Measurements from ENCODE around the gene OMA1. TPM values are rescaled to one million over a fixed set of nuclear protein-coding genes. Genes with fewer than 3 reads are reported as not detected.

Gene OMA1
- total and polyA plus RNA-seq, 10 of the 15 experiments (the other 5 are each of a cell fraction or from before 2014, with no cell fraction given): 23.6 to 67.1 (median 47.1) TPM

DNA sequence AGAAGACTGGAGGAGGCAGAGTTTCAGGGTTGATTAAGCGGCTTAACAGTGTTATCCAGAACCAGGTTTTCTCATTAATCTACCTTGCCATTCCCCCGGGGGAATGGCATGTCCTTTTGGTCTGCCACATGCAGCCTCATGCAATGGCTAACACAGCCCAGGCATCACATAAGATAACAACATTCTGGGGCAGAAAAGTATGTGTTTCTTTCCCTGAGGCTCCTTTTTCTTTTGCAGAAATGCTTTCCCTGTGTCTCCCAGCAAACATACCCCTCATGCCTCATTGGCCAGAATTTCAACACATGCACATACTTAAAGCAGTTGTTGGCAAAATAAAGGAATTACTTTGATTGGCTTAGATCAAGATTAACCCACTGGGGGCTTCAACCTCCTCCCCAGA, 98.6 kb downstream of the OMA1 start:
- Histone ChIP-seq H3K27ac (ENCODE audit: control insufficient read depth, insufficient read depth) (no peak overlapping the region), H4K20me1 (ENCODE audit: control insufficient read depth, insufficient read depth) (no peaks in the 10 kb centered on the region), H3K9me3 (replicated peaks; ENCODE audit: control insufficient read depth, insufficient read depth, low read length) (no peaks in the 10 kb centered on the region), H3K79me2 (ENCODE audit: control insufficient read depth, insufficient read depth, low read length) (no peaks in the 10 kb centered on the region), H3K4me3 (no peak overlapping the region), H2AFZ (ENCODE audit: control insufficient read depth, low read depth, low read length) (no peak overlapping the region), H3K9ac (ENCODE audit: control insufficient read depth, insufficient read depth, low read length) (no peak overlapping the region), H3K36me3 (ENCODE audit: control insufficient read depth in 2 of 2, insufficient read depth in 2 of 2, low read length in 1 of 2) (no peaks in the 10 kb centered on the region), H3K27me3 (replicated peaks in 1 of 2; ENCODE audit: control insufficient read depth in 2 of 2, insufficient read depth in 2 of 2, low read length in 1 of 2) (no peaks in the 10 kb centered on the region), H3K4me2 (ENCODE audit: control insufficient read depth, insufficient read depth) (no peak overlapping the region), H3K4me1 (ENCODE audit: control insufficient read depth, insufficient read depth, low read length) (no peaks in the 10 kb centered on the region)
- no peak for TF ChIP-seq SIX5 (IDR thresholded peaks at IDR 0.05; ENCODE audit: low read depth, low read length, severe bottlenecking)
- TF ChIP-seq BACH1 (IDR thresholded peaks at IDR 0.05; ENCODE audit: borderline replicate concordance): no peak
- TF ChIP-seq DPF2 (IDR thresholded peaks at IDR 0.05): no peak
- TF ChIP-seq, protein P1, sequence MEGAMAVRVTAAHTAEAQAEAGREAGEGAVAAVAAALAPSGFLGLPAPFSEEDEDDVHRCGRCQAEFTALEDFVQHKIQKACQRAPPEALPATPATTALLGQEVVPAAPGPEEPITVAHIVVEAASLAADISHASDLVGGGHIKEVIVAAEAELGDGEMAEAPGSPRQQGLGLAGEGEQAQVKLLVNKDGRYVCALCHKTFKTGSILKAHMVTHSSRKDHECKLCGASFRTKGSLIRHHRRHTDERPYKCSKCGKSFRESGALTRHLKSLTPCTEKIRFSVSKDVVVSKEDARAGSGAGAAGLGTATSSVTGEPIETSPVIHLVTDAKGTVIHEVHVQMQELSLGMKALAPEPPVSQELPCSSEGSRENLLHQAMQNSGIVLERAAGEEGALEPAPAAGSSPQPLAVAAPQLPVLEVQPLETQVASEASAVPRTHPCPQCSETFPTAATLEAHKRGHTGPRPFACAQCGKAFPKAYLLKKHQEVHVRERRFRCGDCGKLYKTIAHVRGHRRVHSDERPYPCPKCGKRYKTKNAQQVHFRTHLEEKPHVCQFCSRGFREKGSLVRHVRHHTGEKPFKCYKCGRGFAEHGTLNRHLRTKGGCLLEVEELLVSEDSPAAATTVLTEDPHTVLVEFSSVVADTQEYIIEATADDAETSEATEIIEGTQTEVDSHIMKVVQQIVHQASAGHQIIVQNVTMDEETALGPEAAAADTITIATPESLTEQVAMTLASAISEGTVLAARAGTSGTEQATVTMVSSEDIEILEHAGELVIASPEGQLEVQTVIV (IDR thresholded peaks at IDR 0.05; ENCODE audit: borderline replicate concordance, partially characterized antibody): no peak
- no peak for TF ChIP-seq CBX5 (IDR thresholded peaks at IDR 0.05; ENCODE audit: low read depth)
- TF ChIP-seq ZZZ3 (IDR thresholded peaks at IDR 0.05; ENCODE audit: control insufficient read depth, insufficient read length, low read depth): no peak
- intact Hi-C loops (cut with micrococcal nuclease; ENCODE audit: unreplicated experiment): no loop called here
- FAIRE-seq (no peak), ATAC-seq (no peak), DNase-seq (ENCODE audit: low read depth, low spot score) (no peak)
- CTCF ChIA-PET: no interaction called here
- POLR2A ChIA-PET: no interaction called here
- RAD21 ChIA-PET (ENCODE audit: unreplicated experiment): no interaction called here
- in situ Hi-C loops (cut with MboI): no loop called here
- SMC1A ChIA-PET (ENCODE audit: uncharacterized antibody, unreplicated experiment): no interaction called here
- no TSS peak for BruUV-seq (replicated peaks)
- WGBS (ENCODE audit: insufficient coverage, insufficient replicate concordance, low lambda C conversion rate, missing lambda C conversion rate): 35% methylated on average over 2 of the region's 2 CpGs

DNA sequence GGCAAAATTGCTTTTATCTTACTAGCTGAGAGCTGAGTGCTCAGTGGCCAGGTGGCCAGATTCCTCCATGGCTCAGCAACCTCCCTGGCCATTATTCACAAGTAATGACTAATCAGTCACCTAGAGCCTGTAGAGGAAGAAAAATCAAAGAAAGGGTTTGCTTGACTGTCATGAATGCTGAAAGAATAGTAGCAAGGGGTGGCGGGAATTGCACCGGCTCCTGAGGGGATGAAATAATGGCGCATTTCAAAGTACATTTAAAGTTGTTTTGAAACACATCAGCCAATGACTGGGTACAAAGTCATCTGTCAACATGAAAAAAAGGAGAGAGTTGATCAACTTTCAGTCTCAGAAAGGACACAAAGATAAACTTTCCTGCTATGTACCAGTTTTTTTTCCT, 99.5 kb downstream of the OMA1 start:
- SMC1A ChIA-PET (ENCODE audit: uncharacterized antibody, unreplicated experiment): no interaction called here
- Histone ChIP-seq H3K4me3 (no peak overlapping the region), H3K4me2 (ENCODE audit: control insufficient read depth, insufficient read depth) (no peak overlapping the region), H4K20me1 (ENCODE audit: control insufficient read depth, insufficient read depth) (no peaks in the 10 kb centered on the region), H3K27ac (ENCODE audit: control insufficient read depth, insufficient read depth) (no peak overlapping the region), H3K9ac (ENCODE audit: control insufficient read depth, insufficient read depth, low read length) (no peak overlapping the region), H3K4me1 (ENCODE audit: control insufficient read depth, insufficient read depth, low read length) (no peaks in the 10 kb centered on the region), H3K27me3 (replicated peaks in 1 of 2; ENCODE audit: control insufficient read depth in 2 of 2, insufficient read depth in 2 of 2, low read length in 1 of 2) (no peaks in the 10 kb centered on the region), H2AFZ (ENCODE audit: control insufficient read depth, low read depth, low read length) (no peak overlapping the region), H3K79me2 (ENCODE audit: control insufficient read depth, insufficient read depth, low read length) (no peaks in the 10 kb centered on the region), H3K36me3 (ENCODE audit: control insufficient read depth in 2 of 2, insufficient read depth in 2 of 2, low read length in 1 of 2) (no peaks in the 10 kb centered on the region), H3K9me3 (replicated peaks; ENCODE audit: control insufficient read depth, insufficient read depth, low read length) (no peaks in the 10 kb centered on the region)
- no peak for ATAC-seq
- RAD21 ChIA-PET (ENCODE audit: unreplicated experiment): no interaction called here
- FAIRE-seq: no peak
- POLR2A ChIA-PET: no interaction called here
- BruUV-seq (replicated peaks): no TSS peak
- in situ Hi-C loops (cut with MboI): no loop called here
- intact Hi-C loops (cut with micrococcal nuclease; ENCODE audit: unreplicated experiment): no loop called here
- CTCF ChIA-PET: no interaction called here
- WGBS (ENCODE audit: insufficient coverage, insufficient replicate concordance, low lambda C conversion rate, missing lambda C conversion rate): 93% methylated on average over 3 of the region's 3 CpGs
- no peak for DNase-seq (ENCODE audit: low read depth, low spot score)
- TF ChIP-seq SMC3 (IDR thresholded peaks at IDR 0.05; ENCODE audit: borderline replicate concordance, low read length) (no peak), PML (IDR thresholded peaks at IDR 0.05; ENCODE audit: low read length) (no peak), SPI1 (IDR thresholded peaks at IDR 0.05; ENCODE audit: borderline replicate concordance, insufficient read depth, low read depth, low read length) (no peak), POLR2AphosphoS5 (IDR thresholded peaks at IDR 0.05; ENCODE audit: low read length) (no peak), NFXL1 (IDR thresholded peaks at IDR 0.05; ENCODE audit: borderline replicate concordance) (no peak), ATF3 (IDR thresholded peaks at IDR 0.05; ENCODE audit: borderline replicate concordance, extremely low read depth, low read depth, low read length) (no peak), SMAD1 (IDR thresholded peaks at IDR 0.05; ENCODE audit: low read depth, partially characterized antibody) (no peak), NR2C1 (IDR thresholded peaks at IDR 0.05) (no peak)

All from GM12878 (cell line).